ENCODE measurements around the gene DNMBP. TPM values are rescaled to one million over a fixed set of nuclear protein-coding genes. Genes with fewer than 3 reads are reported as not detected.

DNMBP gene
- total and polyA plus RNA-seq, 2 of the 4 experiments (the other 2 are of a cell fraction): 10.9 to 13.6 TPM

- H3K9me3 ChIP-seq (ENCODE audit: control insufficient read depth, insufficient read depth, low read length): no peaks in the 10 kb centered on the region
- ATAC-seq (ENCODE audit: low read depth) (no peak), DNase-seq (no peak)
- H3K27ac ChIP-seq (ENCODE audit: insufficient read depth, low read length): peak overlapping the region; percentile 66
- H3K23ac ChIP-seq (ENCODE audit: low read depth, low read length): peak overlapping the region; percentile 99
- no peaks in the 10 kb centered on the region for H3K27me3 ChIP-seq (ENCODE audit: control insufficient read depth, insufficient read depth, low read length)
- dilution Hi-C loops (cut with HindIII; ENCODE audit: low sequenced_read_pairs, unreplicated experiment): no loop called here
- H3K9me1 ChIP-seq (ENCODE audit: insufficient read depth, low read length): peaks cover 10% of the 10 kb centered on the region
- peak overlapping the region; percentile 70 for H3K4me3 ChIP-seq (ENCODE audit: insufficient read depth, low read depth, low read length)
- H2AFZ ChIP-seq (replicated peaks; ENCODE audit: low read length, poor library complexity): peak overlapping the region; percentile 81
- H4K20me1 ChIP-seq (ENCODE audit: insufficient read depth, low read length): peaks cover 20% of the 10 kb centered on the region; the same call in 1 of the 2 replicates
- peak overlapping the region; percentile 69 for H2BK15ac ChIP-seq (ENCODE audit: low read depth, low read length)
- no peaks in the 10 kb centered on the region for H3K36me3 ChIP-seq (ENCODE audit: control insufficient read depth, insufficient read depth, low read length)
- no TSS peak for BruUV-seq (replicated peaks)
- peak overlapping the region; percentile 83 for H2BK120ac ChIP-seq (ENCODE audit: low read depth, low read length)
- in situ Hi-C loops (cut with MboI; ENCODE audit: low sequenced_read_pairs): no loop called here
- H2BK5ac ChIP-seq (ENCODE audit: low read depth, low read length, poor library complexity, severe bottlenecking): peak overlapping the region; percentile 95
- peak overlapping the region; percentile 98 for H3K14ac ChIP-seq (replicated peaks; ENCODE audit: low read depth, low read length)
- peak overlapping the region; percentile 60 for H3K9ac ChIP-seq (ENCODE audit: low read depth, low read length)
- peak overlapping the region; percentile 93 for H3K4ac ChIP-seq (ENCODE audit: low read depth, low read length)
- peak overlapping the region; percentile 49 for H3K18ac ChIP-seq (ENCODE audit: low read depth, low read length)
- WGBS, 2 experiments (ENCODE audit: extremely low coverage in 2 of 2, insufficient read length in 1 of 2): 0% methylated on average over 1 of the region's 9 CpGs; no CpG with 5 or more reads in 1 of the 2 experiments
- H4K91ac ChIP-seq (ENCODE audit: insufficient read depth, low read depth, low read length): peak overlapping the region; percentile 85
- H3K56ac ChIP-seq (ENCODE audit: extremely low read depth, insufficient read depth, low read length): peak overlapping the region; percentile 83
- H3K4me2 ChIP-seq (ENCODE audit: low read depth, low read length): peak overlapping the region; percentile 84
- peaks cover 13 to 22% of the 10 kb centered on the region in 2 experiments; a peak in 3 of 4 replicates for H3K79me1 ChIP-seq (ENCODE audit: low read depth in 1 of 2, low read length in 2 of 2)
- intact Hi-C loops (cut with micrococcal nuclease): loop anchor here (2.0 to 5.0 kb wide), 4 partner anchors 32 to 161 kb away; no protein-coding TSS in a partner anchor
- ChIA-PET POLR2A (ENCODE audit: unreplicated experiment) (no interaction called here), CTCF (interaction anchor here (0.7 to 2.7 kb wide), 7 partner anchors 9 to 163 kb away, joined by 3 to 13 read pairs (median 6); no protein-coding TSS in a partner anchor)
- H4K8ac ChIP-seq (ENCODE audit: low read depth in 2 of 2, low read length in 2 of 2): peak overlapping the region; percentile 32 to 80; a peak in 2 of 4 replicates
- peak overlapping the region; percentile 95 for H2AK9ac ChIP-seq (replicated peaks; ENCODE audit: low read depth, low read length, poor library complexity)
- H2BK20ac ChIP-seq (ENCODE audit: low read depth, low read length): 0 out of 2 replicates have a peak overlapping the region, but pooled peaks have one; percentile 53
- H4K5ac ChIP-seq (ENCODE audit: low read depth, low read length): peak overlapping the region; percentile 19; the same call in 1 of the 2 replicates
- peaks cover 15% of the 10 kb centered on the region for H3K4me1 ChIP-seq (ENCODE audit: control insufficient read depth, insufficient read depth, low read length)
- peak overlapping the region; percentile 72; the same call in 1 of the 2 replicates for H2AK5ac ChIP-seq (ENCODE audit: low read depth, low read length)
- no peak for TF ChIP-seq FOS (IDR thresholded peaks at IDR 0.05; ENCODE audit: low read depth, low read length)
- TF ChIP-seq SMC3 (IDR thresholded peaks at IDR 0.05; ENCODE audit: low read depth, low read length): no peak
- no peak for TF ChIP-seq RFX5 (IDR thresholded peaks at IDR 0.05; ENCODE audit: low read depth, low read length)
- no peak for TF ChIP-seq CEBPB (IDR thresholded peaks at IDR 0.05; ENCODE audit: low read depth, low read length)
- TF ChIP-seq MXI1 (IDR thresholded peaks at IDR 0.05; ENCODE audit: borderline replicate concordance, low read depth, low read length): no peak
- TF ChIP-seq CHD1 (IDR thresholded peaks at IDR 0.05; ENCODE audit: low read depth, low read length): no peak; the same call in 1 of the 2 replicates
- no peak for TF ChIP-seq ELK1 (IDR thresholded peaks at IDR 0.05; ENCODE audit: borderline replicate concordance, low read depth, low read length)
- TF ChIP-seq RCOR1 (IDR thresholded peaks at IDR 0.05; ENCODE audit: insufficient replicate concordance, low read length): no peak
- TF ChIP-seq CTCF (conservative IDR thresholded peaks at IDR 0.05; ENCODE audit: low read depth, low read length): no peak
- TF ChIP-seq NFE2L2 (IDR thresholded peaks at IDR 0.05; ENCODE audit: low read depth, low read length): no peak
- TF ChIP-seq BHLHE40 (IDR thresholded peaks at IDR 0.05; ENCODE audit: low read depth, low read length): no peak
- TF ChIP-seq MAFK (IDR thresholded peaks at IDR 0.05; ENCODE audit: low read depth, low read length): no peak
- TF ChIP-seq USF2 (IDR thresholded peaks at IDR 0.05; ENCODE audit: low read depth, low read length): no peak
- TF ChIP-seq MAZ (IDR thresholded peaks at IDR 0.05; ENCODE audit: borderline replicate concordance, low read depth, low read length): no peak
These were observed 952 bp downstream of the DNMBP start for GRCh38 chr10:100008708-100009282.
